Parathyroid adenoma (tissue), 2 donors: ENCODE data around the gene NIT1.

Experiments used
- H2AFZ ChIP-seq: fragments of 300-600 bp; sonication (generic); one replicate; pipeline ENCODE4 v1.7.0; 2017; ENCODE audit warnings: antibody characterized with exemption, mild to moderate bottlenecking
- H3K27ac ChIP-seq: fragments of 300-600 bp; sonication (generic); one replicate; pipeline ENCODE4 v1.7.0; 2017
- H3K27me3 ChIP-seq: fragments of 300-600 bp; sonication (generic); one replicate; pipeline ENCODE4 v1.7.0; 2017; ENCODE audit warnings: low read length; ENCODE audit not compliant: control insufficient read depth, insufficient read depth
- H3K36me3 ChIP-seq: fragments of 300-600 bp; sonication (generic); one replicate; pipeline ENCODE4 v1.7.0; 2017; ENCODE audit warnings: low read length; ENCODE audit not compliant: control insufficient read depth, insufficient read depth
- H3K4me1 ChIP-seq: fragments of 300-600 bp; sonication (generic); one replicate; pipeline ENCODE4 v1.7.0; 2017; ENCODE audit warnings: control low read depth
- H3K4me2 ChIP-seq: fragments of 300-600 bp; sonication (generic); one replicate; pipeline ENCODE4 v1.7.0; 2017; ENCODE audit warnings: low read length
- H3K4me3 ChIP-seq: fragments of 300-600 bp; sonication (generic); one replicate; pipeline ENCODE4 v1.7.0; 2017; ENCODE audit warnings: low read depth, low read length
- H3K79me2 ChIP-seq: fragments of 300-600 bp; sonication (generic); one replicate; pipeline ENCODE4 v1.7.0; 2017; ENCODE audit warnings: control low read depth
- H3K9ac ChIP-seq: fragments of 300-600 bp; sonication (generic); one replicate; pipeline ENCODE4 v1.7.0; 2017; ENCODE audit warnings: mild to moderate bottlenecking
- H3K9me3 ChIP-seq: fragments of 300-600 bp; sonication (generic); one replicate; pipeline ENCODE4 v1.7.0; 2017; ENCODE audit warnings: low read length; ENCODE audit not compliant: control insufficient read depth
- CTCF ChIP-seq: fragments of 300-600 bp; sonication (generic); IDR thresholded peaks from one replicate; pipeline ENCODE4 v1.7.0; 2017; ENCODE audit warnings: antibody characterized with exemption, mild to moderate bottlenecking
- donor health status: primary hyperparathyroidism.

The NIT1 gene

GRCh38 chr1:161117759-161118581 is at the start of gene NIT1, which contains the start of gene PFDN2:
NIT1 (plus strand) TSS chr1:161118105; CDS start chr1:161118177, 72 bp downstream.
PFDN2 (minus strand) TSS chr1:161118037; CDS start chr1:161118026, 11 bp downstream.
- Histone ChIP-seq H3K4me1 (peaks cover 13% of the 10 kb centered on the region), H3K27ac (peak within 1 kb of the TSS; percentile 93), H3K79me2 (peaks cover 31% of the 10 kb centered on the region)

GRCh38 chr1:161068306-161069234 is 49.3 kb upstream of the NIT1 start:
- no peak for TF ChIP-seq CTCF
- Histone ChIP-seq H3K9me3 (no peaks in the 10 kb centered on the region), H3K79me2 (no peaks in the 10 kb centered on the region), H3K4me1 (no peaks in the 10 kb centered on the region), H3K36me3 (no peaks in the 10 kb centered on the region), H3K27ac (no peak overlapping the region), H3K4me3 (no peak overlapping the region), H2AFZ (no peak overlapping the region), H3K9ac (no peak overlapping the region), H3K4me2 (no peak overlapping the region), H3K27me3 (no peaks in the 10 kb centered on the region)

More at GRCh38 chr1:161117759-161118581, at the start of gene NIT1, which contains the start of gene PFDN2:
- H3K4me2 ChIP-seq = peak within 1 kb of the TSS; percentile 80
- no peaks in the 10 kb centered on the region for H3K36me3 ChIP-seq
- no peak for TF ChIP-seq CTCF
- H3K9me3 ChIP-seq = no peaks in the 10 kb centered on the region
- peak within 1 kb of the TSS; percentile 43 for H3K9ac ChIP-seq
- peak within 1 kb of the TSS; percentile 86 for H2AFZ ChIP-seq
- no peaks in the 10 kb centered on the region for H3K27me3 ChIP-seq
- peak within 1 kb of the TSS; percentile 93 for H3K4me3 ChIP-seq

GRCh38 chr1:161069241-161069640 is 48.7 kb upstream of the NIT1 start:
- Histone ChIP-seq H3K27ac (no peak overlapping the region), H3K4me2 (no peak overlapping the region), H3K9ac (no peak overlapping the region), H3K4me1 (no peaks in the 10 kb centered on the region), H3K79me2 (no peaks in the 10 kb centered on the region), H3K27me3 (no peaks in the 10 kb centered on the region), H3K9me3 (no peaks in the 10 kb centered on the region), H3K4me3 (no peak overlapping the region), H2AFZ (no peak overlapping the region), H3K36me3 (no peaks in the 10 kb centered on the region)
- no peak for TF ChIP-seq CTCF

- no peak within 1 kb of the TSS for H2AFZ ChIP-seq
- no peak for TF ChIP-seq CTCF
- H3K27me3 ChIP-seq = no peaks in the 10 kb centered on the region
- no peaks in the 10 kb centered on the region for H3K79me2 ChIP-seq
- H3K4me1 ChIP-seq = no peaks in the 10 kb centered on the region
- no peak within 1 kb of the TSS for H3K27ac ChIP-seq
- H3K4me3 ChIP-seq = no peak within 1 kb of the TSS
- H3K9me3 ChIP-seq = no peaks in the 10 kb centered on the region
- no peaks in the 10 kb centered on the region for H3K36me3 ChIP-seq
- no peak within 1 kb of the TSS for H3K9ac ChIP-seq
- H3K4me2 ChIP-seq = no peak within 1 kb of the TSS
These were observed 48.1 kb upstream of the NIT1 start, which contains the start of gene ARHGAP30 for GRCh38 chr1:161069731-161070270. ARHGAP30 (minus strand) TSS chr1:161069891; CDS start chr1:161069624, 267 bp downstream.
